Fibroblast of lung (primary cell): ENCODE data around the gene C1QTNF9.

Source experiments
- CTCF ChIP-seq, 2 donors: IDR thresholded peaks in 1 of 2; conservative IDR thresholded peaks in 1 of 2; 1 replicate in 1 of 2; 2 replicates in 1 of 2; pipeline ENCODE4 v1.5.1; 2011 to 2012; ENCODE audit warnings: low read length in 2 of 2, control low read depth in 1 of 2, inconsistent platforms in 1 of 2, low read depth in 1 of 2, mild to moderate bottlenecking in 1 of 2
- EZH2 ChIP-seq: IDR thresholded peaks from 2 replicates; pipeline ENCODE4 v1.5.1; 2012; ENCODE audit warnings: low read length, control low read depth, mild to moderate bottlenecking; ENCODE audit errors: missing control alignments

GRCh38 chr13:24356270-24356669, 46.9 kb downstream of the C1QTNF9 start:
- TF ChIP-seq CTCF (conservative IDR thresholded peaks at IDR 0.05 in 1 of 2, IDR thresholded peaks at IDR 0.05 in 1 of 2; ENCODE audit: low read depth in 1 of 2, low read length in 2 of 2) = no peak
- TF ChIP-seq EZH2 = no peak
